ENCODE results near the gene IL36G. TPM values are rescaled to one million over a fixed set of nuclear protein-coding genes. Genes with fewer than 3 reads are reported as not detected.
A peak's percentile ranks its signal among the peaks of the same experiment; 100 is the strongest.

Gene IL36G
- total and polyA plus RNA-seq, 9 of the 15 experiments (the other 6 are each of a cell fraction or from before 2014, with no cell fraction given): not detected

- TF ChIP-seq MGA (IDR thresholded peaks at IDR 0.05) (no peak), SMARCE1 (IDR thresholded peaks at IDR 0.05) (no peak), NR1H2 (CRISPR knock-in tag; IDR thresholded peaks at IDR 0.05) (no peak), XRCC3 (IDR thresholded peaks at IDR 0.05) (no peak), NCOR1 (IDR thresholded peaks at IDR 0.05) (no peak), TAF1 (IDR thresholded peaks at IDR 0.05; ENCODE audit: control insufficient read depth, extremely low read depth, insufficient read depth, low read length, severe bottlenecking) (no peak), SMC3 (conservative IDR thresholded peaks at IDR 0.05; ENCODE audit: insufficient read depth, low read depth, low read length) (peak; percentile 84), MYC (IDR thresholded peaks at IDR 0.05; ENCODE audit: low read depth, low read length) (peak; percentile 57; the same call in 1 of the 2 replicates), MYC (CRISPR knock-in tag; IDR thresholded peaks at IDR 0.05; ENCODE audit: borderline replicate concordance, low read depth) (no peak), L3MBTL2 (IDR thresholded peaks at IDR 0.05) (0 out of 2 replicates have a peak, but pooled peaks have one; percentile 25), EGR1 (conservative IDR thresholded peaks at IDR 0.05) (no peak), NFE2L1 (tag; IDR thresholded peaks at IDR 0.05; ENCODE audit: borderline replicate concordance, low read depth) (no peak)
- TF ChIP-seq, protein P1, sequence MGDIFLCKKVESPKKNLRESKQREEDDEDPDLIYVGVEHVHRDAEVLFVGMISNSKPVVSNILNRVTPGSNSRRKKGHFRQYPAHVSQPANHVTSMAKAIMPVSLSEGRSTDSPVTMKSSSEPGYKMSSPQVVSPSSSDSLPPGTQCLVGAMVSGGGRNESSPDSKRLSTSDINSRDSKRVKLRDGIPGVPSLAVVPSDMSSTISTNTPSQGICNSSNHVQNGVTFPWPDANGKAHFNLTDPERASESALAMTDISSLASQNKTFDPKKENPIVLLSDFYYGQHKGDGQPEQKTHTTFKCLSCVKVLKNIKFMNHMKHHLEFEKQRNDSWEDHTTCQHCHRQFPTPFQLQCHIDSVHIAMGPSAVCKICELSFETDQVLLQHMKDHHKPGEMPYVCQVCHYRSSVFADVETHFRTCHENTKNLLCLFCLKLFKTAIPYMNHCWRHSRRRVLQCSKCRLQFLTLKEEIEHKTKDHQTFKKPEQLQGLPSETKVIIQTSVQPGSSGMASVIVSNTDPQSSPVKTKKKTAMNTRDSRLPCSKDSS (IDR thresholded peaks at IDR 0.05; ENCODE audit: low read depth, partially characterized antibody): no peak
Observed at GRCh38 chr2:112941753-112942653, 35.8 kb upstream of the IL36G start (continued).

All from K562 (cell line).